ENCODE measurements around the gene TNS3. TPM values are rescaled to one million over a fixed set of nuclear protein-coding genes. Genes with fewer than 3 reads are reported as not detected.

The TNS3 gene
- total RNA-seq, 1 donor from 2014 or later = 43.2 TPM

GRCh38 chr7:47329320-47329926 is 252.5 kb downstream of the TNS3 start:
- intact Hi-C loops (cut with DNase I) = no loop called here
- no peak for ATAC-seq (ENCODE audit: poor library complexity)

GRCh38 chr7:47328392-47329319 is 253.3 kb downstream of the TNS3 start:
- intact Hi-C loops (cut with DNase I) = no loop called here
- ATAC-seq (ENCODE audit: poor library complexity) = peak; percentile 28
- DNase-seq = no peak

More at GRCh38 chr7:47329320-47329926, 252.5 kb downstream of the TNS3 start:
- DNase-seq = no peak

GRCh38 chr7:47327698-47328391 is 254.1 kb downstream of the TNS3 start:
- intact Hi-C loops (cut with DNase I) = no loop called here
- ATAC-seq (ENCODE audit: poor library complexity) = peak; percentile 90

DNA sequence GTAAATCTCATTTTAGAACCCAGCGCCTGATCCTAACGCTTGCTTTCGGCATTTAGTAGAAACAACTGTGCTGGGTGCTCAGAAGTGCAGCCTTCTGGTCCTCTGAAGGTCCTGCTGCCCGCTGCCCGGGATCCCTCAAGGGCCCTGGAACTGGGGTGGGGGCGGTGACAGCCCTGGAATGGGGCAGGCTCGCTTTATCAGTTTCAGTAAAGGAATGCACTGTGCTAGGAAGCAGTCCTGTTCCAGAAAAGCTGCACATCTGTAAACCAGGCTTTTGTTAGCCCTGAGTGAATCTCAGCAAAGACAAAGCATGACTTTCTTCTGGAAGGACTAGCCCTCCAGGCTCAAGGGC is 254.6 kb downstream of the TNS3 start:
- intact Hi-C loops (cut with DNase I) = no loop called here
- ATAC-seq (ENCODE audit: poor library complexity) = peak; percentile 59
- no peak for DNase-seq

More at GRCh38 chr7:47327698-47328391, 254.1 kb downstream of the TNS3 start:
- DNase-seq = peak; percentile 95

GRCh38 chr7:47326808-47327207 is 255.1 kb downstream of the TNS3 start:
- ATAC-seq (ENCODE audit: poor library complexity) = peak; percentile 55
- intact Hi-C loops (cut with DNase I) = no loop called here
- peak; percentile 80 for DNase-seq

DNA sequence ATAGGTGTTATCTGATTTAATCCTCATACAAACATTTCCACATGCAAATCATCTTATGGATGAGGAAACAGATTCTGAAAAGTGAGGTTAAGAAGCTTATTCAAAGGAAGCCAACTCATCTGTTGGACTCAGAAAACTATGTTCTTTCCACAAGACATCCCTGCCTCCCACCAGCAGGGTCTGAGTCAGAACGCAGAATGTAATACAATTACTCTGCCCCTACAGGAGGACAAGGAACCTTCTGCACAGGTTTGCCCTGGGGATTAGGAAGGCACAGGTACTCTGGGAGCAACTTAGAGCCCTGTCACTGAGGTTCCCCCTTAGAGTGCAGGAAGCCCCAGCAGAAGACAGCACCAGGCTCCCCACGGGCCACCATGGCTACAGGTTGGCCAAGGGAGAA is 255.7 kb downstream of the TNS3 start:
- DNase-seq = no peak
- no peak for ATAC-seq (ENCODE audit: poor library complexity)
- intact Hi-C loops (cut with DNase I) = no loop called here

GRCh38 chr7:47325337-47325736 is 256.6 kb downstream of the TNS3 start:
- intact Hi-C loops (cut with DNase I) = no loop called here
- DNase-seq (no peak), ATAC-seq (ENCODE audit: poor library complexity) (no peak)

DNA sequence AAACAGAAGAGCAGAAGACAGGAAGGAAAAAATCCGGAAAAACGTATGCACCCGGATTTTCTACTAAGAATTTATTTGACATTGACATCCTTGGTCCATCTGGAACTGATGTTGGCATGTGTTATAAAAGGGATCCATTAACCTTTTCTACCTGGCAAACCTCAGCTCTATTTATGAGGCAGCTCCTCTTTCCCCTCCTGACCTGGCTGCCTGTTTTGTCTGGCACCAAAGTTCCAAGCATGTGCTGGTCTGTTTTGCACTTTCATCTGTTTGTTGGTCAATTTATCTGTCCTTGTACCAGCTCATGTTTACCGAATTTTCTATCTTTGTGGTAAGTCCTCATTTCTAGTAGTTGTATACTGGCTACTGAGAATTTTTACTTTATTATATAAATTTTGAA is 258.0 kb downstream of the TNS3 start:
- intact Hi-C loops (cut with DNase I) = no loop called here
- DNase-seq (no peak), ATAC-seq (ENCODE audit: poor library complexity) (no peak)

DNA sequence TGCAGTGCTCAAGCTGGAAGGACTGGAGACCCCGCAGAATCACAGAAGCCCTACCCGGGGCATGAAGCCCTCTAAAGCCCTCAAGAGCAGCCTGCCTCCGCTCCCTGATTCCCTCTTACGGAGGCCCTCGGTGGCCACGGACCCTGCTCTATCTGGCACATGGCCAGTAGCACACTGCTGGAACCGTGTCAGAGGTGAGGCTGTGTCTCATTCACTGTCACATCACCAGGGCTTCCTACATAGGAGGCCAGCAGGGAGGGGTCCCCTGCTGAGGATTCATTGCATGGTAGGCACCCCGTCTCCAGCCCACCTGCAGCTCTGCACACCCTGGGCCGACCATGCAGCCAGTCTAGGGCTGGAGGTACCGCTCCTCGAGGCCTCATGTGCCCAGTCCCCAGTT is 259.2 kb downstream of the TNS3 start:
- ATAC-seq (ENCODE audit: poor library complexity) = no peak
- intact Hi-C loops (cut with DNase I) = no loop called here

GRCh38 chr7:47320296-47320695 is 261.6 kb downstream of the TNS3 start:
- ATAC-seq (ENCODE audit: poor library complexity) (no peak), DNase-seq (no peak)
- intact Hi-C loops (cut with DNase I) = no loop called here

More for the DNA sequence above, 259.2 kb downstream of the TNS3 start:
- DNase-seq = no peak

DNA sequence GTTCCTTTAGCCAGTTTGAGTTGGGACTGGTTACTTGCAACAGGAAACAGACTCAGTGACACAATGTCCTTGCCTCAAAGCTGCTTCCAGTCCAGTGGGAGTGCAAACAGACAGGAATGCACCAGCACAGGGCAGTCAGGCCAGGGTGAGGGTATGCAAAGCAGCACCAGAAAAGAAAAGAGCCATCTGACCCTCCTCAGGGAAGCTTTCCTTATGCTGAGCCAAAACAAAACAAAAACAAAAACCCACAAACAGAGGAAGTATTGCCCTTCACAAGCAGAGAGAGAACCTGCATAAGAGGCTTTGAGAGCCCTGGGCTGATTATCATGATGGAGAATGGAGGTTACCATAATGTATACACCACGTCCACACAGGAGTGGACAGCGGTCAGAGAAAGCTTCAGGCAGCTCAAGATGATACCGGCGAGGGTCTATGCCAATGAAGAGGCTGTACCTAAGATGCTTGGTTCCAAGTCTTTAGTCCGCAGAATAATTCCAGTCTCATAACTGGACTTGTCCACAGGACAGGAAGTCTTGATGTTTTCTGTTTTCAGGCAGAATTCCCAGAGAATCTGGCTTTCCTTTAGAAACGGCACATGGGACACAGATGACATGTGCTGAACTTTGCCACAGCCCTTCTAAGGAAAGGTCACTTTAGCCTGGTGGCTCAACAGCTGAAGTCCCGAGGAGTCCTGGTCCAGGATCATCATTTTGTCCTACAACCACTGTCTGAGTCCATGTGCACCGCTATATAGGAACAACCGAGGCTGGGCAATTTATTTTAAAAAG is 263.3 kb downstream of the TNS3 start:
- DNase-seq (no peak), ATAC-seq (ENCODE audit: poor library complexity) (peak; percentile 4)
- intact Hi-C loops (cut with DNase I) = no loop called here

GRCh38 chr7:47317487-47317886 is 264.4 kb downstream of the TNS3 start:
- intact Hi-C loops (cut with DNase I) = no loop called here
- ATAC-seq (ENCODE audit: poor library complexity) (no peak), DNase-seq (no peak)

DNA sequence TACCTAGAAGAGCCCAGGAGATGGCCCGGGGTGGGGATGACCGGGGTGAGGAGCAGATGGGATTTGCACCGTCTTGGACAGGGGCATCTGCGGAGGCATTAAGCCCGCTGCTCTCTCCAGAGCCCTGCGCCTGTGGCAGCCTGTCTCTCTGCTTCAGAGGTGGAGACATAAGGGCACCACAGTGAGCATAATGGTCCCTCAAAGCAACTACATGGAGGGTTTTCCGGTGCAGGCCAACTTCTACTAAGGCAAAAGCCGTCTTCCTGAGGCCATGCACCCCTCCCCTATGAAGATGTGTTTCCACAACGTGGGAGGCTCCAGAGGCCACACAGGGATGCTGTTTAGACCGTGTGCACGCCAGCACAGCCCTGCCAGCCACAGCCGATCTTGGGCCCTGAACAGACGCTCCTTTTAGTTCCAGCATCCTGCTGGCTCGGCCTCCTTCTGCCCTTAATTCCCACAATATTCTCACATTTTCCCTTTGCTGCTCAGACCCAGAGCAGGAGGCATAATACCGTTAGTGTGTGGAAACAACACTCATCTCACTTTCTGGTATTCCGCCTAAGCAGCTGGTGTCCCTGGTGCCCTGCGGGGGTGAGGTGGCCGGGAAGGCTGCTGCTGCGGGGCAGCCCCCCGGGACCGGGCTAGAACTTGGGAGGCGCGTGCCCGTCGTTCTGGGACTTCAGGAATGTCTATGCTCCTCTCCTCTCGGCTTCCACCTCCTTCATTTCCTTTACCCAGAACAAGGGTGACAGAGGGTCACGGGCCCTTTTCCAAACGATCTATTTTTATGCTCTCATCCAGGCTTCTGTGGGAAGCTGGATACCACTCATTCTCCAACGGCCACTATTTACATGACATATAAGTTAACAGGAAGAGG is 266.9 kb downstream of the TNS3 start:
- intact Hi-C loops (cut with DNase I) = no loop called here
- peak; percentile 89 for ATAC-seq (ENCODE audit: poor library complexity)

GRCh38 chr7:47314248-47314647 is 267.7 kb downstream of the TNS3 start:
- DNase-seq (no peak), ATAC-seq (ENCODE audit: poor library complexity) (peak; percentile 4)
- intact Hi-C loops (cut with DNase I) = no loop called here

More for the DNA sequence above, 266.9 kb downstream of the TNS3 start:
- DNase-seq = peak; percentile 62

GRCh38 chr7:47313564-47313963 is 268.3 kb downstream of the TNS3 start:
- intact Hi-C loops (cut with DNase I) = no loop called here
- ATAC-seq (ENCODE audit: poor library complexity) = no peak
- no peak for DNase-seq

DNA sequence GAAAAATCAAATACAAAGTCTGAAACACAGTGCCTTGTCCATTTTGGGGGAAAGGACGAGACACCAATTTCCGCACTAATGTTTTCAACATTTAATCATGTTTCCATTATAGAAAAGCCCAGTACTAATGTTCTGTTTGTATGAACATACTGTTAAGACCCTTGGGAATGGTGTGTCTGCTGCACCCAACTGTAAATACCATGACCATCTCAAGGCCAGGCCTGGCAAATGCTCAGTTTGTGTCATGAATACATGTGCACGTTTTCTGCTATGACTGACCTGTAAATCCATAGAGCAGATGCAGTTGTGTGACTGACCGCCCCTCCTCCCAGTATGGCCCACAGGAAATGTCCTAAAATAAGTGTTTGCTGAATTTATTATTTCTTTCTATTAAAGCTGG is 270.0 kb downstream of the TNS3 start:
- DNase-seq = no peak
- intact Hi-C loops (cut with DNase I) = no loop called here
- no peak for ATAC-seq (ENCODE audit: poor library complexity)

- intact Hi-C loops (cut with DNase I) = no loop called here
- no peak for DNase-seq
- no peak for ATAC-seq (ENCODE audit: poor library complexity)
Measured at GRCh38 chr7:47310020-47310419, 271.9 kb downstream of the TNS3 start.

- no peak for ATAC-seq (ENCODE audit: poor library complexity)
- intact Hi-C loops (cut with DNase I) = no loop called here
- DNase-seq = no peak
Measured at GRCh38 chr7:47308808-47309207, 273.1 kb downstream of the TNS3 start.
